DMS79 (cell line): ENCODE measurements around the gene SHISA4.

Experiments
- DNase-seq: peaks from one replicate; lab custom pipeline; 2025; lab: John Stamatoyannopoulos, UW

SHISA4 gene

GRCh38 chr1:201881617-201882016 lies 7.1 kb upstream of the SHISA4 start:
- no peak for DNase-seq

GRCh38 chr1:201882665-201883132 lies 6.0 kb upstream of the SHISA4 start:
- DNase-seq, result no peak

GRCh38 chr1:201883266-201883665 lies 5.4 kb upstream of the SHISA4 start:
- DNase-seq, result no peak

- DNase-seq, result no peak
These were observed 4.9 kb upstream of the SHISA4 start for GRCh38 chr1:201883786-201884185.

- no peak for DNase-seq
These were observed 4.3 kb upstream of the SHISA4 start for GRCh38 chr1:201884425-201884824.

GRCh38 chr1:201885531-201886075 lies 3.1 kb upstream of the SHISA4 start:
- DNase-seq, result no peak

GRCh38 chr1:201886103-201886885 lies 2.4 kb upstream of the SHISA4 start:
- no peak for DNase-seq

GRCh38 chr1:201887116-201887866 lies 1.4 kb upstream of the SHISA4 start:
- DNase-seq, result no peak

GRCh38 chr1:201889090-201889968 lies 631 bp downstream of the SHISA4 start:
- DNase-seq, result no peak

GRCh38 chr1:201890223-201890622 lies 1.5 kb downstream of the SHISA4 start:
- no peak for DNase-seq

GRCh38 chr1:201890806-201891450 lies 2.2 kb downstream of the SHISA4 start:
- DNase-seq, result no peak

- no peak for DNase-seq
These were observed 2.9 kb downstream of the SHISA4 start for GRCh38 chr1:201891451-201892045.

- no peak for DNase-seq
These were observed 3.5 kb downstream of the SHISA4 start for GRCh38 chr1:201892211-201892610.

- DNase-seq, result no peak
These were observed 4.7 kb downstream of the SHISA4 start for GRCh38 chr1:201893431-201893830.

- DNase-seq, result no peak
These were observed 5.8 kb downstream of the SHISA4 start for GRCh38 chr1:201894343-201895119.

GRCh38 chr1:201895120-201895665 lies 6.5 kb downstream of the SHISA4 start:
- DNase-seq, result no peak

- DNase-seq, result peak; percentile 64
These were observed 7.5 kb downstream of the SHISA4 start for GRCh38 chr1:201895913-201896807.

- DNase-seq, result no peak
These were observed 8.3 kb downstream of the SHISA4 start for GRCh38 chr1:201896951-201897391.
